Panc1 (cell line): ENCODE results near the gene SLIT3. TPM values are rescaled to one million over a fixed set of nuclear protein-coding genes. Genes with fewer than 3 reads are reported as not detected.

Experiments used
- ATAC-seq: fragments of 200-7000 bp; cut with Tn5 transposase; 2 replicates; pipeline ENCODE4 v1.9.1; 2020; ENCODE audit warnings: mild to moderate bottlenecking, moderate library complexity
- BruUV-seq: library from RNA; stranded (reverse); fragments of 400-500 nt; replicated peaks from 2 replicates; lab custom pipeline; 2021; lab: Mats Ljungman, UMichigan
- CTCF ChIA-PET: fragments of 300-600 bp; sonication (Branson Sonifier 250); formaldehyde crosslinking; loops from one replicate; lab custom pipeline; 2022; ENCODE audit warnings: antibody characterized with exemption; lab: Charles Lee
- POLR2A ChIA-PET: fragments of 300-600 bp; sonication (Branson Sonifier 250); formaldehyde crosslinking; loops from one replicate; lab custom pipeline; 2022; ENCODE audit warnings: antibody characterized with exemption; lab: Charles Lee
- DNase-seq: peaks from one replicate; pipeline ENCODE4 v3.0.0-alpha.2; 2010; ENCODE audit warnings: low read depth, low spot score
- H3K27ac ChIP-seq: 2 replicates; pipeline ENCODE4 v1.5.1; 2011; ENCODE audit warnings: mild to moderate bottlenecking, low read length, inconsistent platforms
- H3K27me3 ChIP-seq: fragments of 200-500 bp; sonication (Bioruptor generic); 2 replicates; pipeline ENCODE4 v1.6.0; 2014; ENCODE audit warnings: low read length, inconsistent platforms; ENCODE audit not compliant: control insufficient read depth, insufficient read depth
- H3K36me3 ChIP-seq: fragments of 200-500 bp; sonication (Bioruptor generic); 2 replicates; pipeline ENCODE4 v1.5.1; 2014; ENCODE audit warnings: inconsistent platforms, mild to moderate bottlenecking, low read length, moderate library complexity; ENCODE audit not compliant: control insufficient read depth, insufficient read depth
- H3K4me1 ChIP-seq: 2 replicates; pipeline ENCODE4 v1.5.1; 2011; ENCODE audit warnings: inconsistent platforms, mild to moderate bottlenecking, low read length, moderate library complexity; ENCODE audit not compliant: control insufficient read depth, insufficient read depth
- H3K4me3 ChIP-seq, 2 experiments: 2 replicates each; pipeline ENCODE4 v1.5.1; 2011 to 2012; ENCODE audit warnings: low read depth in 2 of 2, low read length in 2 of 2, mild to moderate bottlenecking in 2 of 2, inconsistent platforms in 1 of 2, moderate library complexity in 1 of 2
- H3K9me3 ChIP-seq: fragments of 200-500 bp; sonication (Bioruptor generic); 2 replicates; pipeline ENCODE4 v1.5.1; 2014; ENCODE audit warnings: low read depth, mild to moderate bottlenecking, inconsistent platforms, low read length, moderate library complexity; ENCODE audit not compliant: control insufficient read depth, insufficient read depth
- CTCF ChIP-seq: fragments of 450-650 bp; IDR thresholded peaks from 2 replicates; pipeline ENCODE4 v1.5.1; 2017; ENCODE audit warnings: mild to moderate bottlenecking
- POLR2AphosphoS5 ChIP-seq: IDR thresholded peaks from 2 replicates; pipeline ENCODE4 v1.6.1; 2012; ENCODE audit warnings: mild to moderate bottlenecking, low read depth, low read length, moderate library complexity
- SIN3A ChIP-seq: IDR thresholded peaks from 2 replicates; pipeline ENCODE4 v1.6.1; 2012; ENCODE audit warnings: low read depth, mild to moderate bottlenecking, low read length, moderate library complexity, borderline replicate concordance; ENCODE audit not compliant: insufficient read depth
- TCF7L2 ChIP-seq: IDR thresholded peaks from 2 replicates; pipeline ENCODE4 v1.6.1; 2011; ENCODE audit warnings: mild to moderate bottlenecking, low read depth, low read length, inconsistent platforms
- in situ Hi-C: cut with HindIII; loops from 2 replicates; pipeline ENCODE4 v1.10.0; 2016; ENCODE audit warnings: low sequenced_read_pairs, low pct_unique_long_range_greater_than_20kb
- intact Hi-C: fragments of 100-400 bp; cut with micrococcal nuclease; formaldehyde crosslinking; loops from one replicate; pipeline ENCODE4 v1.10.0; 2022; ENCODE audit not compliant: unreplicated experiment
- total RNA-seq: library from RNA; stranded (reverse); gene quantifications from one replicate; pipeline ENCODE4 v1.2.1, GENCODE V29; 2021; ENCODE audit not compliant: unreplicated experiment
- TF ChIP-seq, protein P1 (sequence below), 2 experiments: IDR thresholded peaks; 2 replicates each; pipeline ENCODE4 v1.6.1; 2011 to 2012; ENCODE audit warnings: low read depth in 2 of 2, control low read depth in 1 of 2, low read length in 1 of 2, mild to moderate bottlenecking in 1 of 2, moderate library complexity in 1 of 2; ENCODE audit not compliant: insufficient read depth in 1 of 2

The SLIT3 gene
- total RNA-seq, 1 experiment from 2014 or later: 26.4 TPM

DNA sequence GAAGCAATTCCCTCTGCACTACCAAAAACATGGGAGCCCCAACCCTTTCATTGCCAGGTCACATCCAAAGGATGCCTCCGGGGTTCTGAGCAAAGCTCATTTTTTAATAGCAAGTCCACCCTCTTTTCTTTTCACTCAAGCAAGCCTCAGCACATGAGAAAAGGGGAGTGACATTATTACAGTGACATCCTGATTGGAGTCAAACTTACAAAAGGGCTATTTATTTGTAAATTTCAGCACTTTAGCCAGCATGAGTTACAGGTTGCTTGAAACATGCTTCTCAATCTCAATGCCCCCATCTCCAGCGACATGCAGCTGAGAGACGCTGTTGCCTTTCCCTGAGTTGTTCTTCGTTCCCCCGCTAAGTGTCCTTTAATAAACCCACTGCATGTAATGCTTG is 483.3 kb downstream of the SLIT3 start:
- BruUV-seq: no TSS peak
- TF ChIP-seq, protein P1, sequence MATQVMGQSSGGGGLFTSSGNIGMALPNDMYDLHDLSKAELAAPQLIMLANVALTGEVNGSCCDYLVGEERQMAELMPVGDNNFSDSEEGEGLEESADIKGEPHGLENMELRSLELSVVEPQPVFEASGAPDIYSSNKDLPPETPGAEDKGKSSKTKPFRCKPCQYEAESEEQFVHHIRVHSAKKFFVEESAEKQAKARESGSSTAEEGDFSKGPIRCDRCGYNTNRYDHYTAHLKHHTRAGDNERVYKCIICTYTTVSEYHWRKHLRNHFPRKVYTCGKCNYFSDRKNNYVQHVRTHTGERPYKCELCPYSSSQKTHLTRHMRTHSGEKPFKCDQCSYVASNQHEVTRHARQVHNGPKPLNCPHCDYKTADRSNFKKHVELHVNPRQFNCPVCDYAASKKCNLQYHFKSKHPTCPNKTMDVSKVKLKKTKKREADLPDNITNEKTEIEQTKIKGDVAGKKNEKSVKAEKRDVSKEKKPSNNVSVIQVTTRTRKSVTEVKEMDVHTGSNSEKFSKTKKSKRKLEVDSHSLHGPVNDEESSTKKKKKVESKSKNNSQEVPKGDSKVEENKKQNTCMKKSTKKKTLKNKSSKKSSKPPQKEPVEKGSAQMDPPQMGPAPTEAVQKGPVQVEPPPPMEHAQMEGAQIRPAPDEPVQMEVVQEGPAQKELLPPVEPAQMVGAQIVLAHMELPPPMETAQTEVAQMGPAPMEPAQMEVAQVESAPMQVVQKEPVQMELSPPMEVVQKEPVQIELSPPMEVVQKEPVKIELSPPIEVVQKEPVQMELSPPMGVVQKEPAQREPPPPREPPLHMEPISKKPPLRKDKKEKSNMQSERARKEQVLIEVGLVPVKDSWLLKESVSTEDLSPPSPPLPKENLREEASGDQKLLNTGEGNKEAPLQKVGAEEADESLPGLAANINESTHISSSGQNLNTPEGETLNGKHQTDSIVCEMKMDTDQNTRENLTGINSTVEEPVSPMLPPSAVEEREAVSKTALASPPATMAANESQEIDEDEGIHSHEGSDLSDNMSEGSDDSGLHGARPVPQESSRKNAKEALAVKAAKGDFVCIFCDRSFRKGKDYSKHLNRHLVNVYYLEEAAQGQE (IDR thresholded peaks at IDR 0.05; ENCODE audit: insufficient read depth in 1 of 2, low read depth in 2 of 2, low read length in 1 of 2): no peak
- TF ChIP-seq SIN3A: no peak
- TF ChIP-seq TCF7L2: no peak
- no peak for TF ChIP-seq POLR2AphosphoS5
- no peak for TF ChIP-seq CTCF
- H3K4me3 ChIP-seq: no peak overlapping the region
- intact Hi-C loops: no loop called here
- no peaks in the 10 kb centered on the region for H3K9me3 ChIP-seq
- ATAC-seq: no peak
- H3K36me3 ChIP-seq: no peaks in the 10 kb centered on the region
- in situ Hi-C loops: no loop called here
- no peak overlapping the region for H3K27ac ChIP-seq
- ChIA-PET CTCF (no interaction called here), POLR2A (no interaction called here)
- H3K4me1 ChIP-seq: no peaks in the 10 kb centered on the region
- H3K27me3 ChIP-seq: no peaks in the 10 kb centered on the region
- DNase-seq: no peak

DNA sequence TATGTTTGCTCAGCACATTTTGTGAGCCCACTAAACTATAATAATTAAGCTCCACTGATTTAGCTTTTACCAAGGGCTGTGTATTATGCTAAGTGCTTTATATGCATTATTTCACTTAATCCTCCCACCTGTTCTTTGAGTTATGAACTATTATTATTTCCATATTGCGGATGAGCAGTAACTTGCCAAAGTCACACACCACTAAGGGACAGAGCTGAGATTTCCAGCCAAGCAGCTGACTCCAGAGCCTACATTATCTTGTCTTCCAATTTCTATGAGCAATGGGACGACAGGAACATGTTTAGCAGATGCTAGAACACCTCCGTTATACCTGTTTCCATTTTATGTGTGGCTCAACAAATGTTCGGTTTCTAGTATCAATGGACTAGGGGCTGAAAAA is 484.3 kb downstream of the SLIT3 start:
- Histone ChIP-seq H3K27me3 (no peaks in the 10 kb centered on the region), H3K36me3 (no peaks in the 10 kb centered on the region), H3K4me3 (no peak overlapping the region), H3K9me3 (no peaks in the 10 kb centered on the region), H3K27ac (no peak overlapping the region), H3K4me1 (no peaks in the 10 kb centered on the region)
- CTCF ChIA-PET: no interaction called here
- TF ChIP-seq, protein P1 (IDR thresholded peaks at IDR 0.05; ENCODE audit: insufficient read depth in 1 of 2, low read depth in 2 of 2, low read length in 1 of 2): no peak
- no peak for TF ChIP-seq SIN3A
- TF ChIP-seq POLR2AphosphoS5: no peak
- TF ChIP-seq TCF7L2: no peak
- TF ChIP-seq CTCF: no peak
- POLR2A ChIA-PET: no interaction called here
- intact Hi-C loops: no loop called here
- DNase-seq: no peak
- BruUV-seq: no TSS peak
- in situ Hi-C loops: no loop called here
- no peak for ATAC-seq
